ENCODE data around the gene MAG.

Gene MAG

GRCh38 chr19:35316560-35316959, 24.6 kb downstream of the MAG start:
- Histone ChIP-seq H3K4me1 (ENCODE audit: control insufficient read depth in 5 of 5, insufficient read depth in 5 of 5, low read length in 5 of 5) (peaks cover 5 to 29% (median 7%) of the 10 kb centered on the region in 5 donors), H3K36me3 (ENCODE audit: control insufficient read depth in 5 of 5, insufficient read depth in 5 of 5, low read length in 5 of 5) (no peaks in the 10 kb centered on the region), H3K9ac (ENCODE audit: low read length in 5 of 5) (no peak overlapping the region), H3K27ac (ENCODE audit: low read depth, low read length) (no peak overlapping the region), H3K9me3 (ENCODE audit: control insufficient read depth in 5 of 5, low read length in 5 of 5) (no peaks in the 10 kb centered on the region), H3K4me3 (ENCODE audit: low read depth in 1 of 5, low read length in 5 of 5) (no peak overlapping the region), H3K27me3 (ENCODE audit: control insufficient read depth in 5 of 5, insufficient read depth in 4 of 5, low read length in 5 of 5) (peaks cover 0 to 18% (median 4%) of the 10 kb centered on the region in 5 donors)

DNA sequence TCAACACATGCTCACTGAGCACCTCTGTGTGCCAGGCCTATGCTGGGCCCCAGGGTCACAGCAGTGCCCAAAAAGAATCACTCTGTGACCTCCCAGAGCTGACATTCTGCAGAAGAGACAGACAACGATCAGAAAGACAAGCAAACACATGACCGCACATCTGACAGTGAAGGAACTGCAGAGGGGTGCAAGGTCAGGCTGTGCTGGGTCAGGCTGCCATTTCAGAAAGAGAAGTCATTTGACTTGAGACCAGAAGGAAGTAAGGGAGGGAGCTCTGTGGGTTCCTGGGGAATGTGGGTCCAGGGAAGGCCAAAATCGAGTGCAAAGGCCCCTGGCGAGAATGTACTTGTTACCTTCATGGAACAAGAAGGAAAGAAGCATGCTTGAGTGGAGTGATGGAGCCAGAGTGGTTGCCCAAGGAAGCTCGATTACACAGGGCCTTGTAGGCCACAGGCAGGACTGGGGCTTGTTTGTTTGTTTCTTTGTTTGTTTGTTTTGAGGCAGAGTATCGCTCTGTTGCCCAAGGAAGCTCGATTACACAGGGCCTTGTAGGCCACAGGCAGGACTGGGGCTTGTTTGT, 25.6 kb downstream of the MAG start:
- no peaks in the 10 kb centered on the region for H3K36me3 ChIP-seq (ENCODE audit: control insufficient read depth in 5 of 5, insufficient read depth in 5 of 5, low read length in 5 of 5)
- H3K27ac ChIP-seq (ENCODE audit: low read depth, low read length) = no peak overlapping the region
- no peak overlapping the region for H3K9ac ChIP-seq (ENCODE audit: low read length in 5 of 5)
- no peak overlapping the region for H3K4me3 ChIP-seq (ENCODE audit: low read depth in 1 of 5, low read length in 5 of 5)
- peaks cover 0 to 18% (median 4%) of the 10 kb centered on the region in 5 donors for H3K27me3 ChIP-seq (ENCODE audit: control insufficient read depth in 5 of 5, insufficient read depth in 4 of 5, low read length in 5 of 5)
- H3K4me1 ChIP-seq (ENCODE audit: control insufficient read depth in 5 of 5, insufficient read depth in 5 of 5, low read length in 5 of 5) = peaks cover 5 to 29% (median 7%) of the 10 kb centered on the region in 5 donors
- peaks cover 0 to 5% (median 3%) of the 10 kb centered on the region in 5 donors for H3K9me3 ChIP-seq (ENCODE audit: control insufficient read depth in 5 of 5, low read length in 5 of 5)

DNA sequence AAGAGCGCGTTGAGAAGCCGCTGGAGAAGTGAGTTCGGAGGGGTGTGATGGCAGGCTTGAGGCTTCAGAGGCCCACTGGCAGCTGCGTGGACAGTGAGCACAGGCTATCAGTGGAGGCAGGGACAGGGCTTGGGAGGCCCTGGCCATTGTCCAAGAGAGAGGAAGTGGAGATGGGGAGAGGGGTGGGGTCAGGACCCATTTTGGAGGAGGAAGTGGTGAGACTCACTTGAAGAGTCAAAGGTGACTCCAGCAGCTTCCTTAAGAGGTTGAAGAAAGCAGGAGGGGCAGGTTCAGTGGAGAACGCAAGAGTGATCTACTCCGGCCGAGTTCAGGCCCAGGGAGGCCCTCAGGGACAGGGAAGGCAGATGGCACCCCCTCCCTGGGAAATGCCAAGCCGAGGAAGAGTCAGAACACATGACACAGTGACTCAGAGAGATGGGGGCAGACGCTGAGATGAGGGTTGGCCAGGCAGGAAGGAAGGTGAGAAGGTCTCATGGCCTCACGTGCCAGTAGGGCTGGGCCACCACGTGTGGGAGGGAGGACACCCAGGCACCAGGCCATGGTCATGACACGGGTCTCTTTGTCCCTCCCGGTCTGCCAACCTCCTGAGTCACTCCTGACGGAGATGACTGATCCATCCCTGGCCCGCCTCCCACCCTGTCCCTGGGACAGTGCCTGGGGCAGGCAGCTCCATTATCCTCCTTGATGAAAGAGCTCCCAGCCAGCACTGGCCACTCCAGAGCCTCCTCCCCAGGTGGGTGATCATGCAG, 26.9 kb downstream of the MAG start:
- Histone ChIP-seq H3K4me3 (ENCODE audit: low read depth in 1 of 5, low read length in 5 of 5) (no peak overlapping the region), H3K9ac (ENCODE audit: low read length in 5 of 5) (no peak overlapping the region), H3K9me3 (ENCODE audit: control insufficient read depth in 5 of 5, low read length in 5 of 5) (peaks cover 0 to 5% (median 3%) of the 10 kb centered on the region in 5 donors), H3K27me3 (ENCODE audit: control insufficient read depth in 5 of 5, insufficient read depth in 4 of 5, low read length in 5 of 5) (peaks cover 0 to 14% (median 3%) of the 10 kb centered on the region in 5 donors), H3K27ac (ENCODE audit: low read depth, low read length) (no peak overlapping the region), H3K36me3 (ENCODE audit: control insufficient read depth in 5 of 5, insufficient read depth in 5 of 5, low read length in 5 of 5) (no peaks in the 10 kb centered on the region), H3K4me1 (ENCODE audit: control insufficient read depth in 5 of 5, insufficient read depth in 5 of 5, low read length in 5 of 5) (peaks cover 5 to 29% (median 7%) of the 10 kb centered on the region in 5 donors)

DNA sequence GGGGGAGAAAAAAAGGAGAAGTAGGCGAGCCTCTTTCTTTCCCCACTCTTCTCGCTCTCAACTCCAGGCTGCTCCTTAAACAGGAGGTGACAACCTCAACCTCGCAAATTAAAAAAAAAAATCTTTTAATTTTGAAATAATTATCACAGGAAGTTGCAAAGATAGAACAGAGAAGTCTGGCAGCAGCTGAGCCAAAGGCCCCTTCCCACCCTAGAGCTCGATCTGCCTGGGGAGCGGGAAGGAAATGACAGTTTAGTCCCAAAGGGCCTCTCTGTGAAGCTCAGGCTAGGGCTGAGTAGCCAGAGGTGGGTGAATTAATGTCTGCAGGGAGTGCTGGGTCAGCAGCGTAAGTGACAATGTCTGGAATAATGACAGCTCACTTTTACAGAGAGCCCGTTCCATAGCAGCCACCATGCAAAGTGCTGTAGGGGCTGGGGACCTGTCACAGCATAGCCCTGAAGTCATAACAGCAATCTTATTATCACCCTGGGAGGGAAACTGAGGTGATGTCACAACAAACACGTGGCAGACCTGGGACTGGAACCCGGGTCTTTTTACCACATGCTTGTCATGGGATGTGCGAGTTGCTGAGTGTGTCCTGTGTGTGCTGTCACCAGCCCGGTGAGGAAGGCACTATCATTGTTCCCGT, 28.2 kb downstream of the MAG start:
- H3K4me3 ChIP-seq (ENCODE audit: low read depth in 1 of 5, low read length in 5 of 5) = peak overlapping the region in 1 of 5 donors; percentile 6
- peaks cover 5 to 29% (median 7%) of the 10 kb centered on the region in 5 donors for H3K4me1 ChIP-seq (ENCODE audit: control insufficient read depth in 5 of 5, insufficient read depth in 5 of 5, low read length in 5 of 5)
- peaks cover 0 to 5% (median 3%) of the 10 kb centered on the region in 5 donors for H3K9me3 ChIP-seq (ENCODE audit: control insufficient read depth in 5 of 5, low read length in 5 of 5)
- H3K27ac ChIP-seq (ENCODE audit: low read depth, low read length) = no peak overlapping the region
- peaks cover 0 to 11% (median 3%) of the 10 kb centered on the region in 5 donors for H3K27me3 ChIP-seq (ENCODE audit: control insufficient read depth in 5 of 5, insufficient read depth in 4 of 5, low read length in 5 of 5)
- H3K36me3 ChIP-seq (ENCODE audit: control insufficient read depth in 5 of 5, insufficient read depth in 5 of 5, low read length in 5 of 5) = no peaks in the 10 kb centered on the region
- H3K9ac ChIP-seq (ENCODE audit: low read length in 5 of 5) = no peak overlapping the region

GRCh38 chr19:35321291-35321690, 29.3 kb downstream of the MAG start:
- Histone ChIP-seq H3K4me3 (ENCODE audit: low read depth in 1 of 5, low read length in 5 of 5) (no peak overlapping the region), H3K9ac (ENCODE audit: low read length in 5 of 5) (no peak overlapping the region), H3K36me3 (ENCODE audit: control insufficient read depth in 5 of 5, insufficient read depth in 5 of 5, low read length in 5 of 5) (no peaks in the 10 kb centered on the region), H3K4me1 (ENCODE audit: control insufficient read depth in 5 of 5, insufficient read depth in 5 of 5, low read length in 5 of 5) (peaks cover 5 to 29% (median 7%) of the 10 kb centered on the region in 5 donors), H3K27me3 (ENCODE audit: control insufficient read depth in 5 of 5, insufficient read depth in 4 of 5, low read length in 5 of 5) (peaks cover 0 to 11% (median 0%) of the 10 kb centered on the region in 5 donors), H3K27ac (ENCODE audit: low read depth, low read length) (no peak overlapping the region), H3K9me3 (ENCODE audit: control insufficient read depth in 5 of 5, low read length in 5 of 5) (peaks cover 0 to 5% (median 3%) of the 10 kb centered on the region in 5 donors)

DNA sequence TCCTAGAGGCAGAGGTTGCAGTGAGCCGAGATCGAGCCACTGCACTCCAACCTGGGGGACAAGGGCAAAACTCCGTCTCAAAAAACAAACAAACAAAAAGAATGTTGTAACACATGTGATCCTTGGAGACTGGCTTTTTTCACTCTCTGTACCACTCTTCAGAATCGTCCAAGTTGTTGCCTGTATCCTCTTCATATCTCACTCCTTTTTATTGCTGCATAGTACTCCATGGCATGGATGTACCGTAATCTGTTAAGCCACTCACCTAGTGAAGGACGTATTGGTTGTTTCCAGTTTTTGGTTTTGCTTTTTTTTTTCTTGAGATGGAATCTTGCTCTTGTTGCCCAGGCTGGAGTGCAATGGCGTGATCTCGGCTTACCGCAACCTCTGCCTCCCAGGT, 30.1 kb downstream of the MAG start:
- H3K9ac ChIP-seq (ENCODE audit: low read length in 5 of 5) = no peak overlapping the region
- peaks cover 5 to 29% (median 7%) of the 10 kb centered on the region in 5 donors for H3K4me1 ChIP-seq (ENCODE audit: control insufficient read depth in 5 of 5, insufficient read depth in 5 of 5, low read length in 5 of 5)
- H3K4me3 ChIP-seq (ENCODE audit: low read depth in 1 of 5, low read length in 5 of 5) = no peak overlapping the region
- H3K9me3 ChIP-seq (ENCODE audit: control insufficient read depth in 5 of 5, low read length in 5 of 5) = peaks cover 0 to 5% (median 3%) of the 10 kb centered on the region in 5 donors
- no peaks in the 10 kb centered on the region for H3K36me3 ChIP-seq (ENCODE audit: control insufficient read depth in 5 of 5, insufficient read depth in 5 of 5, low read length in 5 of 5)
- no peak overlapping the region for H3K27ac ChIP-seq (ENCODE audit: low read depth, low read length)
- peaks cover 0 to 11% (median 1%) of the 10 kb centered on the region in 5 donors for H3K27me3 ChIP-seq (ENCODE audit: control insufficient read depth in 5 of 5, insufficient read depth in 4 of 5, low read length in 5 of 5)

- H3K4me1 ChIP-seq (ENCODE audit: control insufficient read depth in 5 of 5, insufficient read depth in 5 of 5, low read length in 5 of 5) = peaks cover 0 to 4% (median 0%) of the 10 kb centered on the region in 5 donors
- peaks cover 3 to 12% (median 6%) of the 10 kb centered on the region in 5 donors for H3K27me3 ChIP-seq (ENCODE audit: control insufficient read depth in 5 of 5, insufficient read depth in 4 of 5, low read length in 5 of 5)
- no peak overlapping the region for H3K9ac ChIP-seq (ENCODE audit: low read length in 5 of 5)
- H3K9me3 ChIP-seq (ENCODE audit: control insufficient read depth in 5 of 5, low read length in 5 of 5) = no peaks in the 10 kb centered on the region
- H3K27ac ChIP-seq (ENCODE audit: low read depth, low read length) = no peak overlapping the region
- H3K36me3 ChIP-seq (ENCODE audit: control insufficient read depth in 5 of 5, insufficient read depth in 5 of 5, low read length in 5 of 5) = no peaks in the 10 kb centered on the region
- no peak overlapping the region for H3K4me3 ChIP-seq (ENCODE audit: low read depth in 1 of 5, low read length in 5 of 5)
These were observed 35.7 kb downstream of the MAG start for GRCh38 chr19:35327642-35328041.

DNA sequence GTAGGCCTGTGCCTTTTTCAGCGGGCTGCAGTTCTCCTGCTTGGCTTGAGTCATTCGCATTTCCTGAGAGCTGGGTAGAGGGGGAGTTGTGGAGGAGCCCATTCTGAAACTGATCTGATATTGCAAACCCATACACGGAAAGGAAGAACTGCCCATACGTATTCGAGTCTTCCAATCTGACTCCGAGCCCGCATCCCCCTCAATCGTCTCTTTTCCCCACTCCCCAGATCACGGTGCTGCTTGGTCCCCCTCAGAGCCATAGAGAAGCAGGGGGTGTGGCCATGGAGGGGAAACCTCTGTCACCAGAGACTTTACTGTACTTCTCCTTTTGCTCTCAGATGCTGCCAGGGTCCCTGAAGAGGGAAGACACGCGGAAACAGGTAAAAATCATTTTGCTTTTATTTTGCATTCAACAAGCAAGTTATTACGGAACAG, 36.9 kb downstream of the MAG start, which contains the start of gene CD22:
Gene CD22, plus strand, starts transcription at position 337 of the 435 bp plus-strand sequence. CDS start 2,854 bp downstream, outside the sequence.
- no peaks in the 10 kb centered on the region for H3K9me3 ChIP-seq (ENCODE audit: control insufficient read depth in 5 of 5, low read length in 5 of 5)

DNA sequence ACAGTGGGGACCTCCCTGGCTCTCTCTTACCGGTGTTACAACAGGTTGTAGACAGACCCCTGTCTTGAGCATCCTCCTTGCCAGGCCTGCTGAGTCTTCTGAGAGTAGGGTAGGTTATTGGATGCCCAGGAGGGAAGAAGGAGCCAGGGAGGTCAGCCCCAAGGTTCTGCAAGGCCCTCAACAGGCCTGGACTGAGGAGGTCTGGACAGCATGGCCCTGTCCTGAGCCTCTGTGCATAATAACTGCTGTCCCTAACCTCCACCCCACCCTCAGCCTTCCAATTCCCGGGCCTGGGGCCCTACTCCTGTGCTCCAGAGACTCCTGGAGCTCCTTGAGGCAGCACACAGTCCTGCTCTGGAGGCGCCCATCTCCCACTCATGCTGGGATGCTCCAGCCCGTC, 37.4 kb downstream of the MAG start:
- Histone ChIP-seq H3K4me1 (ENCODE audit: control insufficient read depth in 5 of 5, insufficient read depth in 5 of 5, low read length in 5 of 5) (peaks cover 0 to 4% (median 0%) of the 10 kb centered on the region in 5 donors), H3K27ac (ENCODE audit: low read depth, low read length) (no peak overlapping the region), H3K27me3 (ENCODE audit: control insufficient read depth in 5 of 5, insufficient read depth in 4 of 5, low read length in 5 of 5) (peaks cover 4 to 22% (median 15%) of the 10 kb centered on the region in 5 donors), H3K36me3 (ENCODE audit: control insufficient read depth in 5 of 5, insufficient read depth in 5 of 5, low read length in 5 of 5) (no peaks in the 10 kb centered on the region), H3K9me3 (ENCODE audit: control insufficient read depth in 5 of 5, low read length in 5 of 5) (no peaks in the 10 kb centered on the region), H3K9ac (ENCODE audit: low read length in 5 of 5) (no peak overlapping the region), H3K4me3 (ENCODE audit: low read depth in 1 of 5, low read length in 5 of 5) (no peak overlapping the region)

More for the DNA sequence above, 36.9 kb downstream of the MAG start, which contains the start of gene CD22:
- Histone ChIP-seq H3K4me1 (ENCODE audit: control insufficient read depth in 5 of 5, insufficient read depth in 5 of 5, low read length in 5 of 5) (peaks cover 0 to 4% (median 0%) of the 10 kb centered on the region in 5 donors), H3K36me3 (ENCODE audit: control insufficient read depth in 5 of 5, insufficient read depth in 5 of 5, low read length in 5 of 5) (no peaks in the 10 kb centered on the region), H3K27me3 (ENCODE audit: control insufficient read depth in 5 of 5, insufficient read depth in 4 of 5, low read length in 5 of 5) (peaks cover 3 to 21% (median 14%) of the 10 kb centered on the region in 5 donors), H3K9ac (ENCODE audit: low read length in 5 of 5) (no peak within 1 kb of the TSS), H3K27ac (ENCODE audit: low read depth, low read length) (no peak within 1 kb of the TSS), H3K4me3 (ENCODE audit: low read depth in 1 of 5, low read length in 5 of 5) (no peak within 1 kb of the TSS)

Measured in subcutaneous abdominal adipose tissue (tissue), 5 donors.